ENCODE data around the gene HOXB6.
A peak's percentile ranks its signal among the peaks of the same experiment; 100 is the strongest.

The HOXB6 gene

DNA sequence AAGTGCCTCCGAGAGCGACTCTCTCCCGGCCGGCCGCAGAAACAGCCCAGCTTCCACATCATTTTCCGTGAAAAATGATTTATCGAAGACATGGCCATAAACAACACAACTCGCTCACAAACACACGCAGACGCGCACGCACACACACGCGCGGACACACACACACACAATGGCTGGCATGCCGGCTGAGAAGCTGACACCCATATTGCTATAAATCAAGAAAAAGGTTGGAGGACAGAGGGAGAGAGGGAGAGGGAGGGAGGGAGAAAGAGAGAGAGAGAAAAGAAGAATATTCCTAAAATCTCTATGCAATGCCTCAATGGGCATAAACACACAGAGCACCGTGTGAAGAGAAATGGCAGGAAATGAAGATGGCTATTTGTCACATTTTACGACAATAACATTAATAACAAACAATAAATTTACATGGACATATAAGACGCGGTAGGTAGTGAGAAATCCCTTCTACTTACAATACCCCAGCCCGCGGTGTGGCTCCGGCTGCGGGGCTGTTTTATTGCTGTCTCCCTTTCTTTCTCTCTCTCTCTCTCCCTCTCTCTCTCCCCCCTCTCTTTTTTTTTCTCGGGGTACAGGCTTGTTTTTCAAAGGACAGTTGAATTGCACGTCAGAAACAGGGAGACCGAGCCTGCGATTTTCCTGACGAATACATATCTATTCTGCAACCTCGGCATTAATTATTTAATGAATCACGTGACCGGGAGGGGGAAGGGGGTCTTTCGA, 36.1 kb downstream of the HOXB6 start (continued):
- TF ChIP-seq ZNF501 (tag by site-specific recombination; IDR thresholded peaks at IDR 0.05) (no peak), ZBTB26 (tag by site-specific recombination; optimal IDR thresholded peaks at IDR 0.05) (peak; percentile 65), ZNF311 (tag by site-specific recombination; IDR thresholded peaks at IDR 0.05; ENCODE audit: borderline replicate concordance) (no peak), KLF1 (tag by site-specific recombination; IDR thresholded peaks at IDR 0.05) (no peak), EGR2 (tag by site-specific recombination; IDR thresholded peaks at IDR 0.05; ENCODE audit: low read depth) (no peak), ZNF202 (tag by site-specific recombination; IDR thresholded peaks at IDR 0.05; ENCODE audit: borderline replicate concordance) (no peak), ZNF324 (tag by site-specific recombination; IDR thresholded peaks at IDR 0.05) (no peak), KLF7 (tag by site-specific recombination; IDR thresholded peaks at IDR 0.05; ENCODE audit: borderline replicate concordance) (no peak; the same call in 1 of the 2 replicates), ZEB2 (tag by site-specific recombination; IDR thresholded peaks at IDR 0.05) (no peak; the same call in 1 of the 2 replicates), HOXA7 (CRISPR knock-in tag; IDR thresholded peaks at IDR 0.05; ENCODE audit: borderline replicate concordance) (no peak), ZNF621 (tag by site-specific recombination; IDR thresholded peaks at IDR 0.05) (no peak), ZNF639 (tag by site-specific recombination; IDR thresholded peaks at IDR 0.05) (no peak), ZNF449 (tag by site-specific recombination; IDR thresholded peaks at IDR 0.05) (no peak), KLF10 (tag by site-specific recombination; IDR thresholded peaks at IDR 0.05) (peak; percentile 32; the same call in 1 of the 2 replicates), ZNF18 (tag by site-specific recombination; IDR thresholded peaks at IDR 0.05) (0 out of 2 replicates have a peak, but pooled peaks have one; percentile 38)
- TF ChIP-seq, protein P1, sequence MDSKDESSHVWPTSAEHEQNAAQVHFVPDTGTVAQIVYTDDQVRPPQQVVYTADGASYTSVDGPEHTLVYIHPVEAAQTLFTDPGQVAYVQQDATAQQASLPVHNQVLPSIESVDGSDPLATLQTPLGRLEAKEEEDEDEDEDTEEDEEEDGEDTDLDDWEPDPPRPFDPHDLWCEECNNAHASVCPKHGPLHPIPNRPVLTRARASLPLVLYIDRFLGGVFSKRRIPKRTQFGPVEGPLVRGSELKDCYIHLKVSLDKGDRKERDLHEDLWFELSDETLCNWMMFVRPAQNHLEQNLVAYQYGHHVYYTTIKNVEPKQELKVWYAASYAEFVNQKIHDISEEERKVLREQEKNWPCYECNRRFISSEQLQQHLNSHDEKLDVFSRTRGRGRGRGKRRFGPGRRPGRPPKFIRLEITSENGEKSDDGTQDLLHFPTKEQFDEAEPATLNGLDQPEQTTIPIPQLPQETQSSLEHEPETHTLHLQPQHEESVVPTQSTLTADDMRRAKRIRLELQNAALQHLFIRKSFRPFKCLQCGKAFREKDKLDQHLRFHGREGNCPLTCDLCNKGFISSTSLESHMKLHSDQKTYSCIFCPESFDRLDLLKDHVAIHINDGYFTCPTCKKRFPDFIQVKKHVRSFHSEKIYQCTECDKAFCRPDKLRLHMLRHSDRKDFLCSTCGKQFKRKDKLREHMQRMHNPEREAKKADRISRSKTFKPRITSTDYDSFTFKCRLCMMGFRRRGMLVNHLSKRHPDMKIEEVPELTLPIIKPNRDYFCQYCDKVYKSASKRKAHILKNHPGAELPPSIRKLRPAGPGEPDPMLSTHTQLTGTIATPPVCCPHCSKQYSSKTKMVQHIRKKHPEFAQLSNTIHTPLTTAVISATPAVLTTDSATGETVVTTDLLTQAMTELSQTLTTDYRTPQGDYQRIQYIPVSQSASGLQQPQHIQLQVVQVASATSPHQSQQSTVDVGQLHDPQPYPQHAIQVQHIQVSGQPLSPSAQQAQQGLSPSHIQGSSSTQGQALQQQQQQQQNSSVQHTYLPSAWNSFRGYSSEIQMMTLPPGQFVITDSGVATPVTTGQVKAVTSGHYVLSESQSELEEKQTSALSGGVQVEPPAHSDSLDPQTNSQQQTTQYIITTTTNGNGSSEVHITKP (tag by site-specific recombination; IDR thresholded peaks at IDR 0.05) = peak; percentile 49; the same call in 1 of the 2 replicates
- TF ChIP-seq, protein P2, sequence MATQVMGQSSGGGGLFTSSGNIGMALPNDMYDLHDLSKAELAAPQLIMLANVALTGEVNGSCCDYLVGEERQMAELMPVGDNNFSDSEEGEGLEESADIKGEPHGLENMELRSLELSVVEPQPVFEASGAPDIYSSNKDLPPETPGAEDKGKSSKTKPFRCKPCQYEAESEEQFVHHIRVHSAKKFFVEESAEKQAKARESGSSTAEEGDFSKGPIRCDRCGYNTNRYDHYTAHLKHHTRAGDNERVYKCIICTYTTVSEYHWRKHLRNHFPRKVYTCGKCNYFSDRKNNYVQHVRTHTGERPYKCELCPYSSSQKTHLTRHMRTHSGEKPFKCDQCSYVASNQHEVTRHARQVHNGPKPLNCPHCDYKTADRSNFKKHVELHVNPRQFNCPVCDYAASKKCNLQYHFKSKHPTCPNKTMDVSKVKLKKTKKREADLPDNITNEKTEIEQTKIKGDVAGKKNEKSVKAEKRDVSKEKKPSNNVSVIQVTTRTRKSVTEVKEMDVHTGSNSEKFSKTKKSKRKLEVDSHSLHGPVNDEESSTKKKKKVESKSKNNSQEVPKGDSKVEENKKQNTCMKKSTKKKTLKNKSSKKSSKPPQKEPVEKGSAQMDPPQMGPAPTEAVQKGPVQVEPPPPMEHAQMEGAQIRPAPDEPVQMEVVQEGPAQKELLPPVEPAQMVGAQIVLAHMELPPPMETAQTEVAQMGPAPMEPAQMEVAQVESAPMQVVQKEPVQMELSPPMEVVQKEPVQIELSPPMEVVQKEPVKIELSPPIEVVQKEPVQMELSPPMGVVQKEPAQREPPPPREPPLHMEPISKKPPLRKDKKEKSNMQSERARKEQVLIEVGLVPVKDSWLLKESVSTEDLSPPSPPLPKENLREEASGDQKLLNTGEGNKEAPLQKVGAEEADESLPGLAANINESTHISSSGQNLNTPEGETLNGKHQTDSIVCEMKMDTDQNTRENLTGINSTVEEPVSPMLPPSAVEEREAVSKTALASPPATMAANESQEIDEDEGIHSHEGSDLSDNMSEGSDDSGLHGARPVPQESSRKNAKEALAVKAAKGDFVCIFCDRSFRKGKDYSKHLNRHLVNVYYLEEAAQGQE (tag by site-specific recombination; IDR thresholded peaks at IDR 0.05) = no peak
- TF ChIP-seq, protein P3, sequence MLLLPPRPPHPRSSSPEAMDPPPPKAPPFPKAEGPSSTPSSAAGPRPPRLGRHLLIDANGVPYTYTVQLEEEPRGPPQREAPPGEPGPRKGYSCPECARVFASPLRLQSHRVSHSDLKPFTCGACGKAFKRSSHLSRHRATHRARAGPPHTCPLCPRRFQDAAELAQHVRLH (tag by site-specific recombination; IDR thresholded peaks at IDR 0.05) = no peak
